B cell (primary cell): Measurements from ENCODE around the gene APRT. TPM values are rescaled to one million over a fixed set of nuclear protein-coding genes. Genes with fewer than 3 reads are reported as not detected.

ENCODE experiments used
- ATAC-seq: fragments of 200-7000 bp; cut with Tn5 transposase; one replicate; pipeline ENCODE4 v1.10.0; 2021; ENCODE audit warnings: low read depth, mild to moderate bottlenecking, moderate number of reproducible peaks, moderate library complexity
- CTCF ChIA-PET: fragments of 350-600 bp; sonication (Branson Sonifier 250); formaldehyde crosslinking; loops from one replicate; lab custom pipeline; 2021; ENCODE audit warnings: antibody characterized with exemption, inconsistent platforms; lab: Charles Lee
- POLR2A ChIA-PET: fragments of 350-600 bp; sonication (Branson Sonifier 250); formaldehyde crosslinking; loops from one replicate; lab custom pipeline; 2021; ENCODE audit warnings: antibody characterized with exemption; lab: Charles Lee
- DNase-seq: peaks from one replicate; pipeline ENCODE4 v3.0.0; 2013
- H2AFZ ChIP-seq: 2 replicates; pipeline ENCODE4 v1.6.1; 2012; ENCODE audit warnings: mild to moderate bottlenecking, low read depth, low read length; ENCODE audit not compliant: insufficient read depth, poor library complexity, severe bottlenecking
- H3K27ac ChIP-seq, 2 donors: 1 replicate in 1 of 2; 2 replicates in 1 of 2; pipeline ENCODE4 v1.5.1; 2012 to 2013; ENCODE audit warnings: low read length in 2 of 2, mild to moderate bottlenecking in 2 of 2, moderate library complexity in 1 of 2
- H3K27me3 ChIP-seq, 4 experiments: fragments of 200-600 bp in 1 of 4; sonication (generic) in 1 of 4; replicated peaks in 1 of 4; 1 replicate in 2 of 4; 2 replicates in 2 of 4; pipeline versions ENCODE4 v1.6.1 to v1.7.0; 2013 to 2016; ENCODE audit warnings: low read length in 3 of 4, mild to moderate bottlenecking in 2 of 4, mixed read lengths in 1 of 4, moderate library complexity in 1 of 4; ENCODE audit not compliant: insufficient read depth in 4 of 4, control insufficient read depth in 3 of 4; ENCODE audit errors: control extremely low read depth in 1 of 4
- H3K36me3 ChIP-seq, 2 experiments: replicated peaks in 1 of 2; 1 replicate in 1 of 2; 2 replicates in 1 of 2; pipeline versions ENCODE4 v1.6.1 to v1.7.1; 2013; ENCODE audit warnings: low read length in 1 of 2; ENCODE audit not compliant: insufficient read depth in 2 of 2, control insufficient read depth in 1 of 2; ENCODE audit errors: control extremely low read depth in 1 of 2, extremely low read depth in 1 of 2
- H3K4me1 ChIP-seq, 2 donors: fragments of 200-600 bp in 1 of 2; sonication (generic) in 1 of 2; 1 replicate in 1 of 2; 2 replicates in 1 of 2; pipeline versions ENCODE4 v1.5.1 to v1.6.1; 2013 to 2017; ENCODE audit warnings: low read length in 2 of 2; ENCODE audit not compliant: control insufficient read depth in 2 of 2, insufficient read depth in 2 of 2
- H3K4me2 ChIP-seq: replicated peaks from 2 replicates; pipeline ENCODE3; 2012; ENCODE audit warnings: mild to moderate bottlenecking, low read depth, low read length; ENCODE audit not compliant: poor library complexity, severe bottlenecking
- H3K4me3 ChIP-seq, 5 experiments: fragments of 200-600 bp in 1 of 5; sonication (generic) in 1 of 5; 1 replicate in 3 of 5; 2 replicates in 2 of 5; pipeline versions ENCODE4 v1.5.1 to v1.7.0; 2011 to 2016; ENCODE audit warnings: low read length in 4 of 5, mild to moderate bottlenecking in 4 of 5, low read depth in 2 of 5, control low read depth in 1 of 5, moderate library complexity in 1 of 5; ENCODE audit not compliant: insufficient read depth in 1 of 5; ENCODE audit errors: control extremely low read depth in 1 of 5, extremely low read depth in 1 of 5
- H3K79me2 ChIP-seq: fragments of 200-600 bp; sonication (generic); one replicate; pipeline ENCODE4 v1.6.0; 2016; ENCODE audit warnings: low read length; ENCODE audit not compliant: control insufficient read depth, insufficient read depth
- H3K9ac ChIP-seq: fragments of 200-600 bp; sonication (generic); 2 replicates; pipeline ENCODE4 v1.6.1; 2017; ENCODE audit warnings: mild to moderate bottlenecking, low read length, moderate library complexity
- H3K9me3 ChIP-seq, 3 donors: one replicate each; pipeline versions ENCODE4 v1.6.1 to v1.7.1; 2013; ENCODE audit warnings: low read length in 2 of 3; ENCODE audit not compliant: control insufficient read depth in 2 of 3, insufficient read depth in 1 of 3; ENCODE audit errors: control extremely low read depth in 1 of 3
- H4K20me1 ChIP-seq: 2 replicates; pipeline ENCODE4 v1.6.0; 2012; ENCODE audit warnings: mild to moderate bottlenecking, low read length; ENCODE audit not compliant: insufficient read depth, control insufficient read depth, poor library complexity, severe bottlenecking
- H3K27ac Mint-ChIP-seq: one replicate; pipeline ENCODE4 v1.8.0; 2021; ENCODE audit warnings: mixed read lengths
- H3K27me3 Mint-ChIP-seq: one replicate; pipeline ENCODE4 v1.8.0; 2021; ENCODE audit warnings: mixed read lengths
- H3K4me1 Mint-ChIP-seq: one replicate; pipeline ENCODE4 v1.8.0; 2021; ENCODE audit warnings: mixed read lengths
- H3K4me3 Mint-ChIP-seq: one replicate; pipeline ENCODE4 v1.8.0; 2021; ENCODE audit warnings: mixed read lengths
- H3K9me3 Mint-ChIP-seq: one replicate; pipeline ENCODE4 v1.8.0; 2022; ENCODE audit warnings: mixed read lengths; ENCODE audit not compliant: insufficient read depth
- CTCF ChIP-seq: fragments of 200-600 bp; IDR thresholded peaks from one replicate; pipeline ENCODE4 v1.8.0; 2022; ENCODE audit warnings: antibody characterized with exemption, mild to moderate bottlenecking
- EZH2 ChIP-seq: IDR thresholded peaks from 2 replicates; pipeline ENCODE4 v1.6.1; 2012; ENCODE audit warnings: borderline replicate concordance, low read depth, mild to moderate bottlenecking, moderate library complexity, low read length; ENCODE audit not compliant: insufficient read depth, poor library complexity, severe bottlenecking
- WGBS: methylation state at CpG from one replicate; pipeline ENCODE4 v1.1.5; 2013; ENCODE audit warnings: missing lambda C conversion rate; ENCODE audit not compliant: insufficient coverage; 5-methylcytosine and 5-hydroxymethylcytosine counted together
- intact Hi-C: fragments of 100-400 bp; cut with micrococcal nuclease; formaldehyde crosslinking; loops from one replicate; pipeline ENCODE4 v1.10.0; 2022
- polyA plus RNA-seq: library from polyadenylated mRNA; depleted of rRNA; stranded (reverse); fragments of >200 nt; gene quantifications from 2 replicates; pipeline ENCODE4 v1.2.3, GENCODE V29; 2012
- total RNA-seq, 2 donors: library from RNA; stranded (reverse); fragments of 120-200 nt in 1 of 2; gene quantifications; 1 replicate in 1 of 2; 2 replicates in 1 of 2; pipeline versions ENCODE4 v1.2.3 to v1.2.4, GENCODE V29; 2013 to 2022

The APRT gene
- total and polyA plus RNA-seq, 2 donors (not counting 1 experiment from before 2014, with no cell fraction given), result 124 to 161 TPM

GRCh38 chr16:88761143-88761534, 50.6 kb downstream of the APRT start:
- CTCF ChIA-PET, result interaction anchor here (0.7 to 1.7 kb wide), 3 partner anchors 20 to 51 kb away, joined by 3 to 9 read pairs (median 3); no protein-coding TSS in a partner anchor
- ATAC-seq, result no peak
- Histone ChIP-seq H3K36me3 (peaks cover 0 to 9% of the 10 kb centered on the region in 2 experiments), H3K9me3 (peaks cover 0 to 17% (median 0%) of the 10 kb centered on the region in 3 donors), H3K9ac (no peak overlapping the region), H3K27me3 (no peaks in the 10 kb centered on the region), H3K4me3 (no peak overlapping the region), H3K79me2 (peaks cover 97% of the 10 kb centered on the region), H3K4me1 (peaks cover 4 to 12% of the 10 kb centered on the region in 2 donors), H3K4me2 (no peak overlapping the region), H4K20me1 (peaks cover 89% of the 10 kb centered on the region), H3K27ac (no peak overlapping the region), H2AFZ (no peak overlapping the region)
- POLR2A ChIA-PET, result no interaction called here
- Mint-ChIP-seq H3K27me3 (no peaks in the 10 kb centered on the region), H3K4me3 (no peak overlapping the region), H3K9me3 (no peaks in the 10 kb centered on the region), H3K4me1 (peaks cover 29% of the 10 kb centered on the region), H3K27ac (no peak overlapping the region)
- TF ChIP-seq CTCF (no peak), EZH2 (no peak)
- intact Hi-C loops, result no loop called here
- WGBS, result 97% methylated on average over 11 of the region's 11 CpGs
- DNase-seq, result no peak

DNA sequence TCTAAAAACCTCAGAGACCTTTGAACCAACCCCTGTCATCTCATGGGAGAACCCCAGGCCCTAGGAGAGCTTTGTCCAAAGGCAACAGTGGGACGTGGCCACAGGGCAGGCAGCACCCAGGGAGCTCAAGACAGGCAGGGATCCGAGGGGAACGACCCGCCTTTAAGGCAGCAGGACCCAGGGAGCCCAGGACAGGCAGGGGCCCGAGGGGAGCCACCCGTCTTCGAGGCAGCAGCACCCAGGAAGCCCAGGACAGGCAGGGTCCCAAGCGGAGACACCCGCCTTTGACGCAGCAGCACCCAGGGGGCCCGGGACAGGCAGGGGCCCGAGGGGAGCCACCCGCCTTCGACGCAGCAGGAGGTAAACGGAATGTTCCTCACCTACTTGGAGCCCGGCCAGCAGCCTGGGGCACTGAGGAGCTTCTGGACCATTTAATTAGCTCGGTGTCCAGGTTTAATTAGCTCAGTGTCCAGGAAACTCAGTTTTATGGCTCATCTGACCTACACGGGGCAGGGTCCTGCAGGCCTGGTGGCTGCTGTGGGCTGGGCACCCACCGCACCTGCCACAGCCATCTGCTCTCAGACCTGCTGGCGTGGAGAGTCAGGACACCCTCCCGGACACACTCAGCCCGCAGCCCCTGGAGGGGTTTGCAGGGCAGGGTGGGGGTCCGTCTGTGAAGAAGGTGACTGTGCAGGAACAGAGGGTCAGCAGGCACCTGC, 51.1 kb downstream of the APRT start:
- intact Hi-C loops, result no loop called here
- Histone ChIP-seq H2AFZ (no peak overlapping the region), H3K36me3 (peaks cover 0 to 9% of the 10 kb centered on the region in 2 experiments), H3K9me3 (peaks cover 0 to 17% (median 0%) of the 10 kb centered on the region in 3 donors), H3K9ac (no peak overlapping the region), H3K4me2 (no peak overlapping the region), H3K4me3 (no peak overlapping the region), H3K79me2 (peaks cover 97% of the 10 kb centered on the region), H3K27ac (no peak overlapping the region), H4K20me1 (peaks cover 89% of the 10 kb centered on the region), H3K4me1 (peaks cover 0 to 7% of the 10 kb centered on the region in 2 donors), H3K27me3 (no peaks in the 10 kb centered on the region)
- Mint-ChIP-seq H3K27me3 (no peaks in the 10 kb centered on the region), H3K27ac (peak overlapping the region; percentile 26), H3K4me3 (no peak overlapping the region), H3K4me1 (peaks cover 25% of the 10 kb centered on the region), H3K9me3 (no peaks in the 10 kb centered on the region)
- no peak for DNase-seq
- TF ChIP-seq CTCF, result no peak
- no peak for TF ChIP-seq EZH2
- 97% methylated on average over 24 of the region's 24 CpGs for WGBS
- POLR2A ChIA-PET, result no interaction called here
- CTCF ChIA-PET, result interaction anchor here (0.7 to 1.7 kb wide), 4 partner anchors 21 to 52 kb away, joined by 3 to 9 read pairs (median 4); no protein-coding TSS in a partner anchor
- no peak for ATAC-seq
